ENCODE measurements around the gene SLTM. TPM values are rescaled to one million over a fixed set of nuclear protein-coding genes. Genes with fewer than 3 reads are reported as not detected.
"Not testable (repeated sequence)": the region's sequence is repeated elsewhere in the genome, so short reads cannot be mapped to it uniquely, and the experiment has no call there.

Gene SLTM
- total RNA-seq, 4 donors from 2014 or later = 129 to 166 (median 151) TPM

DNA sequence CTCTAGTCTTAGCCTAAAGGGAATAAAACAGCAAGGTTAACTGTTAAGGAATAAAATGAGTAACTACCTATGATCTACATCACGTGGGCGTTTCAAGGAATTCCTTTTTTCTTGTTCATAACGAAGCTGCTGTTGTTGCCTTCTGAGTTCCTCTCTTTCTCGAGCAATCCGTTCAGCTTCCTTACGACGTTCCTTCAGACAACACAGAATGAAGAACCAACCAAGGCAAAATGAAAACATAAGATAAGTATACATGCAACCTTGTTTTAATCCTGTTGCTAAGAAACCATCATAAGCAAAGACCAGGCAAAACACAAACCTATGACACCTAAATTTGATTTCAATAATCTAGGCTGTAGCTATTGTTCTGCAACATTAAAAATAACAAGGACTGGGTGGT is 44.1 kb downstream of the SLTM start:
- H3K27me3 ChIP-seq = no peaks in the 10 kb centered on the region
- H3K9me3 ChIP-seq = no peaks in the 10 kb centered on the region
- intact Hi-C loops (cut with DNase I) = no loop called here
- TF ChIP-seq POLR2A (IDR thresholded peaks at IDR 0.05) = no peak
- TF ChIP-seq, protein P1, sequence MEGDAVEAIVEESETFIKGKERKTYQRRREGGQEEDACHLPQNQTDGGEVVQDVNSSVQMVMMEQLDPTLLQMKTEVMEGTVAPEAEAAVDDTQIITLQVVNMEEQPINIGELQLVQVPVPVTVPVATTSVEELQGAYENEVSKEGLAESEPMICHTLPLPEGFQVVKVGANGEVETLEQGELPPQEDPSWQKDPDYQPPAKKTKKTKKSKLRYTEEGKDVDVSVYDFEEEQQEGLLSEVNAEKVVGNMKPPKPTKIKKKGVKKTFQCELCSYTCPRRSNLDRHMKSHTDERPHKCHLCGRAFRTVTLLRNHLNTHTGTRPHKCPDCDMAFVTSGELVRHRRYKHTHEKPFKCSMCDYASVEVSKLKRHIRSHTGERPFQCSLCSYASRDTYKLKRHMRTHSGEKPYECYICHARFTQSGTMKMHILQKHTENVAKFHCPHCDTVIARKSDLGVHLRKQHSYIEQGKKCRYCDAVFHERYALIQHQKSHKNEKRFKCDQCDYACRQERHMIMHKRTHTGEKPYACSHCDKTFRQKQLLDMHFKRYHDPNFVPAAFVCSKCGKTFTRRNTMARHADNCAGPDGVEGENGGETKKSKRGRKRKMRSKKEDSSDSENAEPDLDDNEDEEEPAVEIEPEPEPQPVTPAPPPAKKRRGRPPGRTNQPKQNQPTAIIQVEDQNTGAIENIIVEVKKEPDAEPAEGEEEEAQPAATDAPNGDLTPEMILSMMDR (IDR thresholded peaks at IDR 0.05) = no peak
- H3K27ac ChIP-seq = no peak overlapping the region
- no peak for DNase-seq
- 93% methylated on average over 7 of the region's 7 CpGs for WGBS, 2 donors
- H3K4me3 ChIP-seq (replicated peaks in 1 of 3) = no peak overlapping the region
- H3K4me1 ChIP-seq = no peaks in the 10 kb centered on the region
- peaks cover 83 to 89% of the 10 kb centered on the region in 2 donors for H3K36me3 ChIP-seq

DNA sequence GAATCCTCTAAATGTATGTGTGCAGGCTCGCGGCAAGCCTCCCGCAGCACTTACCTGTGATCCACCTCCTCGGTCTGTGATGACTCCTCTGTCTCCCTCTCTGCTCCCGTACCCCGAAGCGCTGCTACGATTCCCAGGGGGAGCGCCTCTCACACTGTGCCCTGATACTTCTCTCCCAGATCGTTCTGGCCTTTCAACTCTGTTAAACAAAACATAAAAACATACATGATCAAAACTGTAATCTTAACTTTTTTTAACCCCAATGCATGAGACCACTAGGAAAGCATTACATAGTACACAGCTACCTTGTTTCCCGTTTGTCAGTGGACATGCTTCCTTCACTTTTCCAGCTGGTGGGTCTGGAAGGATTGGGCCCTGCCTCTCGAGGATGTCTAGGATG is 46.6 kb downstream of the SLTM start:
- no peak overlapping the region for H3K4me3 ChIP-seq (replicated peaks in 1 of 3)
- H3K36me3 ChIP-seq = peaks cover 88 to 93% of the 10 kb centered on the region in 2 donors
- 92 to 97% methylated on average over 12 of the region's 12 CpGs for WGBS, 2 donors
- H3K4me1 ChIP-seq = no peaks in the 10 kb centered on the region
- no peak for DNase-seq
- intact Hi-C loops (cut with DNase I) = no loop called here
- no peak overlapping the region for H3K27ac ChIP-seq
- H3K27me3 ChIP-seq = no peaks in the 10 kb centered on the region
- TF ChIP-seq, protein P1 (IDR thresholded peaks at IDR 0.05) = no peak
- TF ChIP-seq POLR2A (IDR thresholded peaks at IDR 0.05) = no peak
- H3K9me3 ChIP-seq = no peaks in the 10 kb centered on the region

DNA sequence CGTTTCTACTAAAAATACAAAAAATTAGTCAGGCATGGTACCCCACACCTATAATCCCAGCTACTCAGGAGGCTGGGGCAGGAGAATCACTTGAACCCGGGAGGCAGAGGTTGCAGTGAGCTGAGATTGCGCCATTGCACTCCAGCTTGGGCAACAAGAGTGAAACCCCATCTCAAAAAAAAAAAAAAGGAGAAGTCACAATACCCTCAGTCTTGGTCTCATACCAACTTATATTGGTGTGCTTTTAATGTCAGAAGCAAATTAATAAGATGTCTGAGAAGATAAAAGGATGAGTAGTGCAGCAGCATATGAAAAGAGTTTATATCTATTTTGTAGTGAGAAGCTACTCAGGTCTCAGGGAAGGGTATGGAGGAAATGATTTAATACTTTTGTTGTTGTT is 49.6 kb downstream of the SLTM start:
- H3K4me3 ChIP-seq (replicated peaks in 1 of 3); H3K4me1 ChIP-seq; DNase-seq; H3K27ac ChIP-seq; H3K27me3 ChIP-seq; H3K9me3 ChIP-seq; intact Hi-C loops (cut with DNase I): not testable (repeated sequence)
- peaks cover 74 to 94% of the 10 kb centered on the region in 2 donors for H3K36me3 ChIP-seq
- WGBS, 2 donors = 94 to 100% methylated on average over 3 of the region's 3 CpGs

DNA sequence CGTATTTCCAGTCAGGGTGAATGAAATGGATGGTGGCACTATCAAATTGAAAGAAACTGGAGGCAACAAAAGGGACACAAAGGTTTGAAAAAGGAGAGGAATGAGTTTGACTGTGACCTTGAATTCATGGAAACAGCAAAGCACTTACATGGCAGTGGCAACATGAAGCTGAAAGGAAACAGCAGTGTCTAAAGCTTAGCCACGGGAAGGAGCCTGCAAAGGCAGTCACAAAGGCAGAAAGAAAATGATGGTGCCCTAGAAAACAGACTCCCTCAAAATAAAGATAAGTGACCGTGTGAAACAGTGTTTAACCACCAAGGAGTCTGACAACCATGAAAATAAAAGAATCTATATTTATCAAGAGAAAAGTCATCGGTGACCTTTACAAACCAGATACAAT is 51.2 kb downstream of the SLTM start:
- peaks cover 61 to 91% of the 10 kb centered on the region in 2 donors for H3K36me3 ChIP-seq
- no peak overlapping the region for H3K4me3 ChIP-seq (replicated peaks in 1 of 3)
- 89 to 92% methylated on average over 4 of the region's 4 CpGs for WGBS, 2 donors
- H3K9me3 ChIP-seq = no peaks in the 10 kb centered on the region
- no peaks in the 10 kb centered on the region for H3K27me3 ChIP-seq
- intact Hi-C loops (cut with DNase I) = no loop called here
- TF ChIP-seq, protein P1 (IDR thresholded peaks at IDR 0.05) = no peak
- TF ChIP-seq POLR2A (IDR thresholded peaks at IDR 0.05) = no peak
- no peak for DNase-seq
- H3K4me1 ChIP-seq = no peaks in the 10 kb centered on the region
- no peak overlapping the region for H3K27ac ChIP-seq

DNA sequence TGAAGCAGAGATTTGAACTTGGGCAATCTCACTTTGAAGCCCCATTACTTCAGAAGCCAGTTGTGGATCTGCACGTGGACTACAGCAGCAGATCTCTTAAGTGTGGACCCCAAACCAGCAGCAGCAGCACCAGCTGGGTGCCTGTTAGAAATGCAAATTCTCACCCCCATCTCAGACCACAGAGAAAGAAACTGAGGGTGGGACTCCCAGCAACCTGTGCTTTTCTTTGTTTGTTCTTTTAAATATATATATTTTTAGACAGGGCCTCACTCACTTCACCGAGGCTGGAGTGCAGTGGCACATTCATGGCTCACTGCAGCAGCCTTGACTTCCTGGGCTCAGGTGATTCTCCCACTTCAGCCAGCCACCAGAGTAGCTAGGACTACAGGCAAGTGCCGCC is 53.2 kb downstream of the SLTM start:
- H3K27ac ChIP-seq = no peak overlapping the region
- TF ChIP-seq, protein P1 (IDR thresholded peaks at IDR 0.05) = no peak
- TF ChIP-seq POLR2A (IDR thresholded peaks at IDR 0.05) = no peak
- H3K27me3 ChIP-seq = no peaks in the 10 kb centered on the region
- peaks cover 41 to 74% of the 10 kb centered on the region in 2 donors for H3K36me3 ChIP-seq
- no peaks in the 10 kb centered on the region for H3K9me3 ChIP-seq
- no peaks in the 10 kb centered on the region for H3K4me1 ChIP-seq
- 91 to 96% methylated on average over 3 of the region's 3 CpGs for WGBS, 2 donors
- DNase-seq = no peak
- intact Hi-C loops (cut with DNase I) = no loop called here
- no peak overlapping the region for H3K4me3 ChIP-seq (replicated peaks in 1 of 3)
